HuH-7 (cell line): Measurements from ENCODE around the gene TRIM33.
"Not testable (repeated sequence)": the region's sequence is repeated elsewhere in the genome, so short reads cannot be mapped to it uniquely, and the experiment has no call there.

ENCODE experiments used
- DNase-seq: peaks from one replicate; pipeline ENCODE4 v3.0.0; 2011; ENCODE audit warnings: low spot score

The TRIM33 gene

GRCh38 chr1:114510274-114511031, 550 bp downstream of the TRIM33 start:
- peak; percentile 37 for DNase-seq

- no peak for DNase-seq
These were observed 1.3 kb downstream of the TRIM33 start for GRCh38 chr1:114509596-114510273.

- DNase-seq = no peak
These were observed 2.6 kb downstream of the TRIM33 start for GRCh38 chr1:114508386-114508898.

- DNase-seq = no peak
These were observed 3.5 kb downstream of the TRIM33 start for GRCh38 chr1:114507513-114507912.

GRCh38 chr1:114505148-114505561, 5.8 kb downstream of the TRIM33 start:
- DNase-seq = no peak

GRCh38 chr1:114503916-114504422, 7.0 kb downstream of the TRIM33 start:
- DNase-seq = no peak

GRCh38 chr1:114502080-114502479, 8.9 kb downstream of the TRIM33 start:
- DNase-seq = no peak

- DNase-seq = no peak
These were observed 11.5 kb downstream of the TRIM33 start for GRCh38 chr1:114499478-114499877.

GRCh38 chr1:114496089-114496488, 14.9 kb downstream of the TRIM33 start:
- DNase-seq = no peak

GRCh38 chr1:114495486-114495885, 15.5 kb downstream of the TRIM33 start:
- no peak for DNase-seq

- DNase-seq = no peak
These were observed 18.0 kb downstream of the TRIM33 start for GRCh38 chr1:114492978-114493377.

GRCh38 chr1:114490274-114490693, 20.7 kb downstream of the TRIM33 start:
- DNase-seq = no peak

GRCh38 chr1:114488739-114489138, 22.3 kb downstream of the TRIM33 start:
- no peak for DNase-seq

GRCh38 chr1:114485286-114485685, 25.7 kb downstream of the TRIM33 start:
- no peak for DNase-seq

GRCh38 chr1:114482585-114482984, 28.4 kb downstream of the TRIM33 start:
- DNase-seq = no peak

GRCh38 chr1:114479636-114480035, 31.4 kb downstream of the TRIM33 start:
- DNase-seq = not testable (repeated sequence)

GRCh38 chr1:114479134-114479533, 31.9 kb downstream of the TRIM33 start:
- DNase-seq = no peak

GRCh38 chr1:114473796-114474195, 37.2 kb downstream of the TRIM33 start:
- DNase-seq = no peak

- DNase-seq = no peak
These were observed 38.6 kb downstream of the TRIM33 start for GRCh38 chr1:114472408-114472807.

- DNase-seq = no peak
These were observed 40.3 kb downstream of the TRIM33 start for GRCh38 chr1:114470681-114471080.

- DNase-seq = no peak
These were observed 42.1 kb downstream of the TRIM33 start for GRCh38 chr1:114468710-114469468.

GRCh38 chr1:114468047-114468446, 43.0 kb downstream of the TRIM33 start:
- no peak for DNase-seq
